GM12892 (cell line): ENCODE data around the gene VPS13D.

Experiments used
- POLR2A ChIP-seq: IDR thresholded peaks from 2 replicates; pipeline ENCODE4 v1.6.1; 2011; ENCODE audit warnings: low read depth, low read length, control low read depth
- POLR2AphosphoS5 ChIP-seq: IDR thresholded peaks from 2 replicates; pipeline ENCODE4 v1.6.1; 2011; ENCODE audit warnings: low read depth, low read length, control low read depth
- TAF1 ChIP-seq: IDR thresholded peaks from 2 replicates; pipeline ENCODE4 v1.6.1; 2011; ENCODE audit warnings: low read depth, mild to moderate bottlenecking, control low read depth, low read length, borderline replicate concordance

GRCh38 chr1:12294076-12294475 lies 64.2 kb downstream of the VPS13D start:
- no peak for TF ChIP-seq POLR2A
- no peak for TF ChIP-seq POLR2AphosphoS5
- TF ChIP-seq TAF1, result no peak
